Esophagus squamous epithelium (tissue), 4 donors: ENCODE results near the gene PRKAR2B.

Experiments used
- CTCF ChIP-seq, 6 experiments: fragments of 450-650 bp in 4 of 6; fragments of 200-600 bp in 2 of 6; sonication (generic) in 2 of 6; IDR thresholded peaks; one replicate each; pipeline ENCODE4 v1.5.1; 2016 to 2019; ENCODE audit warnings: antibody characterized with exemption in 6 of 6, mild to moderate bottlenecking in 4 of 6, moderate library complexity in 4 of 6
- POLR2A ChIP-seq, 4 donors: fragments of 450-650 bp; IDR thresholded peaks; one replicate each; pipeline ENCODE4 v1.6.1; 2017; ENCODE audit warnings: antibody characterized with exemption in 4 of 4, mild to moderate bottlenecking in 4 of 4, moderate library complexity in 3 of 4

DNA sequence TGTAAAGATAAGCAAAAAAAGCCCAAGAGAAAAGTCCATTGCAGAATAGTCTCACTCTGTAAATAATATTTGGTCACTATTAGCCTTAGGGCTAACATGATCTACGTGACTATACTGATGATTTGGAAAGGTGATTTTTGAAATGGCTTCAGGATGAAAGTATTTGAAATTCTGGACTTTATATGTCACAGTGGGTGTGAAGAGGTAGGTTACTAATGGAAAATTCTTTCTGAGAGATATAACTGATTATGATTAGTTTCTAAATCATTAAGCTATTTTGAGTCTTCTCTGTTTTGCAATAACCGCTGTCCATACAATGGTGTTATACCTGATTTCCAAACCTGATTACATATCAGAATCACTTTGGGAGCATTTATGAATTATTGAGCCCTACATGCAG is 104.2 kb downstream of the PRKAR2B start:
- TF ChIP-seq POLR2A (IDR thresholded peaks at IDR 0.05) (no peak), CTCF (IDR thresholded peaks at IDR 0.05) (no peak)
